Glutamatergic neuron (in vitro differentiated cells): ENCODE results near the gene PPEF2. TPM values are rescaled to one million over a fixed set of nuclear protein-coding genes. Genes with fewer than 3 reads are reported as not detected.
A peak's percentile ranks its signal among the peaks of the same experiment; 100 is the strongest.

ENCODE experiments used
- DNase-seq: peaks from one replicate; pipeline ENCODE4 v3.0.0; 2022
- H3K27ac Mint-ChIP-seq: one replicate; pipeline ENCODE4 v1.8.0; 2020; ENCODE audit warnings: mild to moderate bottlenecking, mixed read lengths, inconsistent platforms; ENCODE audit not compliant: unreplicated experiment
- H3K27me3 Mint-ChIP-seq: one replicate; pipeline ENCODE4 v1.8.0; 2020; ENCODE audit warnings: mild to moderate bottlenecking, moderate library complexity, mixed read lengths, inconsistent platforms; ENCODE audit not compliant: unreplicated experiment
- H3K36me3 Mint-ChIP-seq: one replicate; pipeline ENCODE4 v1.8.0; 2020; ENCODE audit warnings: mild to moderate bottlenecking, mixed read lengths, inconsistent platforms; ENCODE audit not compliant: unreplicated experiment
- H3K4me1 Mint-ChIP-seq: one replicate; pipeline ENCODE4 v1.8.0; 2020; ENCODE audit warnings: mild to moderate bottlenecking, low read depth, mixed read lengths, inconsistent platforms; ENCODE audit not compliant: unreplicated experiment
- H3K4me3 Mint-ChIP-seq: one replicate; pipeline ENCODE4 v1.8.0; 2020; ENCODE audit warnings: mild to moderate bottlenecking, mixed read lengths, inconsistent platforms; ENCODE audit not compliant: unreplicated experiment
- H3K9me3 Mint-ChIP-seq: one replicate; pipeline ENCODE4 v1.8.0; 2020; ENCODE audit warnings: mild to moderate bottlenecking, moderate library complexity, mixed read lengths, inconsistent platforms; ENCODE audit not compliant: unreplicated experiment
- long read RNA-seq: library from polyadenylated mRNA; unstranded; transcript quantifications from one replicate; pipeline ENCODE4 v2.0.0, GENCODE V29; 2020; ENCODE audit not compliant: unreplicated experiment
- total RNA-seq: library from RNA; stranded (reverse); fragmentation: NEBNext Ultra II Directional; extraction: Animal tissue kit (Norgen Biotek cat#: 25700); gene quantifications from one replicate; pipeline ENCODE4 v1.2.1, GENCODE V29; 2021; ENCODE audit not compliant: unreplicated experiment
- TF ChIP-seq, protein P1 (sequence below): fragments of 200-600 bp; sonication (generic); IDR thresholded peaks from one replicate; pipeline ENCODE4 v1.5.0; 2021; ENCODE audit not compliant: partially characterized antibody, unreplicated experiment

The PPEF2 gene, protein sequence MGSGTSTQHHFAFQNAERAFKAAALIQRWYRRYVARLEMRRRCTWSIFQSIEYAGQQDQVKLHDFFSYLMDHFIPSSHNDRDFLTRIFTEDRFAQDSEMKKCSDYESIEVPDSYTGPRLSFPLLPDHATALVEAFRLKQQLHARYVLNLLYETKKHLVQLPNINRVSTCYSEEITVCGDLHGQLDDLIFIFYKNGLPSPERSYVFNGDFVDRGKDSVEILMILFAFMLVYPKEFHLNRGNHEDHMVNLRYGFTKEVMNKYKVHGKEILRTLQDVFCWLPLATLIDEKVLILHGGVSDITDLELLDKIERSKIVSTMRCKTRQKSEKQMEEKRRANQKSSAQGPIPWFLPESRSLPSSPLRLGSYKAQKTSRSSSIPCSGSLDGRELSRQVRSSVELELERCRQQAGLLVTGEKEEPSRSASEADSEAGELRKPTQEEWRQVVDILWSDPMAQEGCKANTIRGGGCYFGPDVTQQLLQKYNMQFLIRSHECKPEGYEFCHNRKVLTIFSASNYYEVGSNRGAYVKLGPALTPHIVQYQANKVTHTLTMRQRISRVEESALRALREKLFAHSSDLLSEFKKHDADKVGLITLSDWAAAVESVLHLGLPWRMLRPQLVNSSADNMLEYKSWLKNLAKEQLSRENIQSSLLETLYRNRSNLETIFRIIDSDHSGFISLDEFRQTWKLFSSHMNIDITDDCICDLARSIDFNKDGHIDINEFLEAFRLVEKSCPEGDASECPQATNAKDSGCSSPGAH
- total RNA-seq, result not detected
- long read RNA-seq, result 0 reads

- TF ChIP-seq, protein P1, sequence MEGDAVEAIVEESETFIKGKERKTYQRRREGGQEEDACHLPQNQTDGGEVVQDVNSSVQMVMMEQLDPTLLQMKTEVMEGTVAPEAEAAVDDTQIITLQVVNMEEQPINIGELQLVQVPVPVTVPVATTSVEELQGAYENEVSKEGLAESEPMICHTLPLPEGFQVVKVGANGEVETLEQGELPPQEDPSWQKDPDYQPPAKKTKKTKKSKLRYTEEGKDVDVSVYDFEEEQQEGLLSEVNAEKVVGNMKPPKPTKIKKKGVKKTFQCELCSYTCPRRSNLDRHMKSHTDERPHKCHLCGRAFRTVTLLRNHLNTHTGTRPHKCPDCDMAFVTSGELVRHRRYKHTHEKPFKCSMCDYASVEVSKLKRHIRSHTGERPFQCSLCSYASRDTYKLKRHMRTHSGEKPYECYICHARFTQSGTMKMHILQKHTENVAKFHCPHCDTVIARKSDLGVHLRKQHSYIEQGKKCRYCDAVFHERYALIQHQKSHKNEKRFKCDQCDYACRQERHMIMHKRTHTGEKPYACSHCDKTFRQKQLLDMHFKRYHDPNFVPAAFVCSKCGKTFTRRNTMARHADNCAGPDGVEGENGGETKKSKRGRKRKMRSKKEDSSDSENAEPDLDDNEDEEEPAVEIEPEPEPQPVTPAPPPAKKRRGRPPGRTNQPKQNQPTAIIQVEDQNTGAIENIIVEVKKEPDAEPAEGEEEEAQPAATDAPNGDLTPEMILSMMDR, result no peak
- H3K9me3 Mint-ChIP-seq, result no peaks in the 10 kb centered on the region
- no peaks in the 10 kb centered on the region for H3K4me1 Mint-ChIP-seq
- no peak for DNase-seq
- no peak within 1 kb of the TSS for H3K27ac Mint-ChIP-seq
- H3K36me3 Mint-ChIP-seq, result peaks cover 4% of the 10 kb centered on the region
- H3K4me3 Mint-ChIP-seq, result no peak within 1 kb of the TSS
- H3K27me3 Mint-ChIP-seq, result no peaks in the 10 kb centered on the region
Observed at GRCh38 chr4:75902352-75902751, at the start of gene PPEF2. TSS of gene PPEF2 (minus strand) at chr4:75902452. CDS start at chr4:75896325, 6,127 bp downstream.

DNA sequence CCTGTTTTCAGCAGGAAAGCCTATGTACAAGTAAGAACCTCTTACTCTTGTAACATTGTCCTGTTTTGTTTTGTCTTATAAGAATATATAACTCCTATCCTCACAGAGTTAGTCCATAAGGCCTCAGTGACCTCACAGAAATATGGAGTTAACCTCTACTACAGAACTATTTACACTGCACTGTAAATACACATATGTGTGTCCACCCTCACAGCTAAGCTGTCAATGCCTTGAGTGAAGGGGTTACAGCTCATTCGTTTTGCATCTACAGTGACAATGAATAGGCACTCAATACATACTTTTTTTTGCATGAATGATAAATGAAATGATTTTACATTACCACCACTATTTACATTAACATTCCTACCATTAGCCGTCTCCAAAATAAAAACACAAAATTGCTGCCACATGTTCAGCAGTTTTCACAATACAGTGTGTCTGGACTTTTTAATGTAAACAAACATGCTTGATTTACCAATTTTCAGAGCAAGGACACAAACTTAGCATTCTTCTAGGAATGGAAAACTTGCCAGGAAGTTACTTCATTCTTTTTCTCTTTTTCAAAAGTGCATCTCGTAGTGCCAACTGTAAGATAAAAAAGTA, 48.1 kb upstream of the PPEF2 start:
- Mint-ChIP-seq H3K4me1 (no peaks in the 10 kb centered on the region), H3K4me3 (no peak overlapping the region), H3K9me3 (no peaks in the 10 kb centered on the region), H3K27me3 (no peaks in the 10 kb centered on the region), H3K27ac (no peak overlapping the region), H3K36me3 (no peaks in the 10 kb centered on the region)
- TF ChIP-seq, protein P1, result no peak
- no peak for DNase-seq

GRCh38 chr4:75948822-75949444, 46.7 kb upstream of the PPEF2 start:
- Mint-ChIP-seq H3K27me3 (no peaks in the 10 kb centered on the region), H3K4me1 (no peaks in the 10 kb centered on the region), H3K27ac (no peak overlapping the region), H3K4me3 (no peak overlapping the region), H3K36me3 (no peaks in the 10 kb centered on the region), H3K9me3 (no peaks in the 10 kb centered on the region)
- TF ChIP-seq, protein P1, result no peak
- DNase-seq, result no peak

DNA sequence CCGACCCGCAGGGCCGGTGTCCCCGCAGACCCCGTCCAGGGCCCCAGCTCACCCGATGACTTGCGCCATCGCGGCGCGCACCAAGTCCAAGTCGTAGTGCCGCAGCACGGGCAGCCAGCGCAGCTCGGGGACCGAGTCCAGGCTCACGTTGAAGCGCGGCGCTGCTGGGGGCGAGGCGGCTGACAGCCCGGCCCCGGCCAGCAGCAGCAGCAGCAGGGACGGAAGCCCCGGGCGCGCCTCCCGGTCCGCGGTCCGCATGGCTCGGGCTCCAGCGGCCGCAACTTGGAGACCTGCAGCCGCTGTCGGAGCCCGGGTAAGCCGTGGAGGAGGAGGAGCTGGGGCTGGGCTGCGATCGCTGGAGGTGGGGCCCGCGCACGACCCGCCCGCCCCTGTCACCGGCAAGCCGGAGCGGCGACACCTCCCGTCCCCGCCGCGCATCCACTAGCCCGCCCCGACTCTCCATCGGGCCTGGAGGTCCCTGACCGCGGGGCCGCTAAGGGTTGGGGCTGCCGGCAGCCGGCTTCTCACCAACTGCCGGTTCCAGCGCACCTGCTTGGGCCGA, 38.5 kb upstream of the PPEF2 start, which contains the start of gene NAAA:
NAAA (minus strand) TSS at position 322 of the 562 bp plus-strand sequence; CDS start at position 258, 64 bp downstream.
- Mint-ChIP-seq H3K9me3 (peaks cover 4% of the 10 kb centered on the region), H3K4me3 (peak within 1 kb of the TSS; percentile 93), H3K36me3 (no peaks in the 10 kb centered on the region), H3K27me3 (peaks cover 1% of the 10 kb centered on the region), H3K27ac (peak within 1 kb of the TSS; percentile 75), H3K4me1 (peaks cover 15% of the 10 kb centered on the region)
- TF ChIP-seq, protein P1, result no peak
- peak; percentile 89 for DNase-seq
